H1 (cell line): ENCODE measurements around the gene RPS19. TPM values are rescaled to one million over a fixed set of nuclear protein-coding genes. Genes with fewer than 3 reads are reported as not detected.

Source experiments
- CTCF ChIA-PET: fragments of 300-600 bp; sonication (Branson Sonifier 250); formaldehyde crosslinking; loops from one replicate; lab custom pipeline; 2021; ENCODE audit not compliant: partially characterized antibody; lab: Charles Lee
- POLR2A ChIA-PET: fragments of 300-600 bp; sonication (Branson Sonifier 250); formaldehyde crosslinking; loops from one replicate; lab custom pipeline; 2021; ENCODE audit warnings: inconsistent platforms; ENCODE audit not compliant: partially characterized antibody; lab: Charles Lee
- DNase-seq, 2 experiments: peaks; one replicate each; pipeline versions ENCODE4 v3.0.0 to v3.0.0-alpha.2; 2010 to 2022; ENCODE audit warnings: low spot score in 2 of 2, low read depth in 1 of 2, mixed read lengths in 1 of 2
- FAIRE-seq: peaks from 2 replicates; lab custom pipeline; 2011; peaks lifted over from hg19 to GRCh38; lab: Jason Lieb, UNC
- H2AFZ ChIP-seq: 2 replicates; pipeline ENCODE4 v1.8.1; 2012; ENCODE audit warnings: low read length, inconsistent platforms
- H2AK5ac ChIP-seq: 2 replicates; pipeline ENCODE4 v1.6.1; 2013; ENCODE audit warnings: low read depth, low read length
- H2BK120ac ChIP-seq: replicated peaks from 2 replicates; pipeline ENCODE3; 2013; ENCODE audit warnings: low read depth, low read length, inconsistent platforms
- H2BK12ac ChIP-seq: 2 replicates; pipeline ENCODE4 v1.6.1; 2013; ENCODE audit warnings: low read depth, low read length
- H2BK15ac ChIP-seq: 2 replicates; pipeline ENCODE4 v1.6.1; 2013; ENCODE audit warnings: low read length
- H2BK20ac ChIP-seq: 2 replicates; pipeline ENCODE4 v1.6.1; 2013; ENCODE audit warnings: low read length
- H2BK5ac ChIP-seq: 2 replicates; pipeline ENCODE4 v1.6.1; 2013; ENCODE audit warnings: low read depth, low read length
- H3K14ac ChIP-seq: 2 replicates; pipeline ENCODE4 v1.6.1; 2013; ENCODE audit warnings: inconsistent platforms; ENCODE audit not compliant: insufficient read length
- H3K18ac ChIP-seq: 2 replicates; pipeline ENCODE4 v1.6.1; 2013; ENCODE audit warnings: low read length; ENCODE audit errors: extremely low read depth
- H3K23ac ChIP-seq: 2 replicates; pipeline ENCODE4 v1.6.1; 2013; ENCODE audit warnings: inconsistent platforms; ENCODE audit not compliant: insufficient read length
- H3K23me2 ChIP-seq: 2 replicates; pipeline ENCODE4 v1.6.1; 2013; ENCODE audit warnings: low read depth, low read length
- H3K27ac ChIP-seq: 2 replicates; pipeline ENCODE4 v1.6.1; 2011; ENCODE audit warnings: low read depth, low read length, inconsistent platforms
- H3K27me3 ChIP-seq, 4 experiments: replicated peaks in 1 of 4; 1 replicate in 1 of 4; 2 replicates in 3 of 4; pipeline versions ENCODE4 v1.6.1 to v1.8.1; 2011 to 2013; ENCODE audit warnings: low read length in 3 of 4, mild to moderate bottlenecking in 3 of 4, inconsistent platforms in 2 of 4, mixed read lengths in 2 of 4, moderate library complexity in 1 of 4; ENCODE audit not compliant: control insufficient read depth in 3 of 4, insufficient read depth in 3 of 4; ENCODE audit errors: extremely low read depth in 1 of 4
- H3K36me3 ChIP-seq, 4 experiments: 2 replicates each; pipeline versions ENCODE4 v1.6.1 to v1.8.1; 2011 to 2013; ENCODE audit warnings: mild to moderate bottlenecking in 4 of 4, low read length in 3 of 4, moderate library complexity in 2 of 4, control low read depth in 1 of 4, inconsistent platforms in 1 of 4; ENCODE audit not compliant: insufficient read depth in 4 of 4, control insufficient read depth in 2 of 4
- H3K4ac ChIP-seq: replicated peaks from 2 replicates; pipeline ENCODE3; 2013; ENCODE audit warnings: low read length, low read depth, mixed read lengths, inconsistent platforms; ENCODE audit not compliant: insufficient read length
- H3K4me1 ChIP-seq, 4 experiments: replicated peaks in 1 of 4; 1 replicate in 1 of 4; 2 replicates in 3 of 4; pipeline versions ENCODE4 v1.6.1 to v1.8.1; 2011 to 2013; ENCODE audit warnings: low read length in 3 of 4, inconsistent platforms in 2 of 4, mixed read lengths in 1 of 4; ENCODE audit not compliant: insufficient read depth in 4 of 4, control insufficient read depth in 3 of 4
- H3K4me2 ChIP-seq, 2 experiments: 2 replicates each; pipeline versions ENCODE4 v1.6.1 to v1.8.1; 2011 to 2013; ENCODE audit warnings: low read depth in 2 of 2, low read length in 2 of 2, control low read depth in 1 of 2, inconsistent platforms in 1 of 2, mild to moderate bottlenecking in 1 of 2; ENCODE audit not compliant: insufficient read depth in 1 of 2
- H3K4me3 ChIP-seq, 4 experiments: fragments of 200-600, 300-600 bp in 1 of 4; sonication (generic), shearing (Covaris generic), sonication (Bioruptor Twin) in 1 of 4; 2 replicates each; pipeline versions ENCODE4 v1.5.1 to v1.8.1; 2011 to 2016; ENCODE audit warnings: low read length in 4 of 4, low read depth in 3 of 4, control low read depth in 2 of 4, inconsistent platforms in 2 of 4, mild to moderate bottlenecking in 2 of 4, mixed read lengths in 1 of 4, moderate library complexity in 1 of 4; ENCODE audit not compliant: insufficient read depth in 2 of 4; ENCODE audit errors: extremely low read depth in 1 of 4
- H3K56ac ChIP-seq: replicated peaks from 2 replicates; pipeline ENCODE3; 2013; ENCODE audit warnings: low read depth, mild to moderate bottlenecking, mixed read lengths, low read length, inconsistent platforms; ENCODE audit not compliant: insufficient read length
- H3K79me1 ChIP-seq: 2 replicates; pipeline ENCODE4 v1.6.1; 2013; ENCODE audit warnings: low read depth, low read length, control low read depth
- H3K79me2 ChIP-seq, 2 experiments: 2 replicates each; pipeline versions ENCODE4 v1.6.1 to v1.8.1; 2012 to 2013; ENCODE audit warnings: low read length in 2 of 2, mild to moderate bottlenecking in 2 of 2, inconsistent platforms in 1 of 2; ENCODE audit not compliant: insufficient read depth in 2 of 2, control insufficient read depth in 1 of 2
- H3K9ac ChIP-seq, 4 experiments: replicated peaks in 1 of 4; 1 replicate in 1 of 4; 2 replicates in 3 of 4; pipeline versions ENCODE4 v1.6.1 to v1.8.1; 2011 to 2013; ENCODE audit warnings: low read depth in 3 of 4, low read length in 3 of 4, control low read depth in 2 of 4, mild to moderate bottlenecking in 2 of 4, moderate library complexity in 2 of 4, inconsistent platforms in 1 of 4; ENCODE audit errors: extremely low read depth in 1 of 4
- H3K9me3 ChIP-seq, 2 experiments: 2 replicates each; pipeline versions ENCODE4 v1.6.1 to v1.8.1; 2012 to 2013; ENCODE audit warnings: mild to moderate bottlenecking in 2 of 2, moderate library complexity in 2 of 2, control low read depth in 1 of 2, inconsistent platforms in 1 of 2, low read depth in 1 of 2, low read length in 1 of 2, mixed read lengths in 1 of 2; ENCODE audit not compliant: insufficient read depth in 2 of 2
- H4K20me1 ChIP-seq, 2 experiments: replicated peaks in 1 of 2; 2 replicates each; pipeline versions ENCODE3 to v1.8.1; 2011 to 2013; ENCODE audit warnings: inconsistent platforms in 2 of 2, low read length in 2 of 2, mild to moderate bottlenecking in 1 of 2; ENCODE audit not compliant: insufficient read depth in 2 of 2, control insufficient read depth in 1 of 2
- H4K5ac ChIP-seq: 2 replicates; pipeline ENCODE4 v1.6.1; 2013; ENCODE audit warnings: low read length, low read depth, mixed read lengths, inconsistent platforms; ENCODE audit not compliant: insufficient read length
- H4K8ac ChIP-seq: 2 replicates; pipeline ENCODE4 v1.8.0; 2013; ENCODE audit warnings: mild to moderate bottlenecking, moderate library complexity, low read length, inconsistent platforms; ENCODE audit not compliant: insufficient read depth; ENCODE audit errors: extremely low read depth
- H4K91ac ChIP-seq: replicated peaks from 2 replicates; pipeline ENCODE3; 2013; ENCODE audit warnings: low read length, mixed read lengths, inconsistent platforms; ENCODE audit not compliant: insufficient read length
- EGR1 ChIP-seq: IDR thresholded peaks from 2 replicates; pipeline ENCODE4 v1.6.1; 2011; ENCODE audit warnings: low read depth, low read length, borderline replicate concordance
- KDM4A ChIP-seq: IDR thresholded peaks from one replicate; pipeline ENCODE4 v1.7.1; 2012; ENCODE audit warnings: low read depth, mild to moderate bottlenecking, moderate library complexity, low read length, inconsistent platforms; ENCODE audit not compliant: severe bottlenecking
- NRF1 ChIP-seq: IDR thresholded peaks from 2 replicates; pipeline ENCODE4 v1.6.1; 2011; ENCODE audit warnings: mild to moderate bottlenecking, low read depth, low read length, improper control_type of control experiment
- POLR2AphosphoS5 ChIP-seq: IDR thresholded peaks from 2 replicates; pipeline ENCODE4 v1.6.1; 2011; ENCODE audit warnings: low read depth, low read length
- RAD21 ChIP-seq, 2 experiments: IDR thresholded peaks in 1 of 2; conservative IDR thresholded peaks in 1 of 2; 2 replicates each; pipeline ENCODE4 v1.6.1; 2011; ENCODE audit warnings: low read depth in 2 of 2, low read length in 2 of 2, improper control_type of control experiment in 1 of 2, inconsistent platforms in 1 of 2, mild to moderate bottlenecking in 1 of 2, moderate library complexity in 1 of 2
- ZNF274 ChIP-seq: IDR thresholded peaks from 2 replicates; pipeline ENCODE4 v1.7.0; 2012; ENCODE audit warnings: low read length, borderline replicate concordance; ENCODE audit errors: extremely low read depth
- WGBS, 2 experiments: shearing (Covaris generic) in 1 of 2; methylation state at CpG; one replicate each; pipeline versions ENCODE4 v1.1.6 to v1.1.7; 2013 to 2015; ENCODE audit warnings: low lambda C conversion rate in 2 of 2, mixed read lengths in 2 of 2, inconsistent platforms in 1 of 2, low coverage in 1 of 2, missing lambda C conversion rate in 1 of 2; ENCODE audit not compliant: insufficient replicate concordance in 2 of 2, insufficient coverage in 1 of 2, insufficient read length in 1 of 2; ENCODE audit errors: extremely low coverage in 1 of 2, missing lambda C conversion rate in 1 of 2; 5-methylcytosine and 5-hydroxymethylcytosine counted together
- polyA plus RNA-seq, 7 experiments: library from polyadenylated mRNA; depleted of rRNA in 3 of 7; stranded (reverse) in 5 of 7; unstranded in 2 of 7; fragments of >200 nt in 5 of 7; fragments of 200-250 nt in 2 of 7; gene quantifications; 1 replicate in 5 of 7; 2 replicates in 1 of 7; 4 replicates in 1 of 7; pipeline versions ENCODE4 v1.2.1 to v1.2.3, GENCODE V29; 2011 to 2013; ENCODE audit warnings: missing spikeins in 2 of 7, mixed read lengths in 2 of 7
- total RNA-seq: library from RNA; stranded (reverse); fragmentation: NEBNext Ultra II Directional; extraction: Animal tissue kit (Norgen Biotek cat#: 25700); gene quantifications from 2 replicates; pipeline ENCODE4 v1.2.1, GENCODE V29; 2021
- TF ChIP-seq, protein P1 (sequence below), 3 experiments: IDR thresholded peaks; 1 replicate in 2 of 3; 2 replicates in 1 of 3; pipeline versions ENCODE4 v1.5.1 to v1.6.1; 2011; ENCODE audit warnings: low read length in 3 of 3, mild to moderate bottlenecking in 3 of 3, inconsistent platforms in 2 of 3, low read depth in 1 of 3, moderate library complexity in 1 of 3; ENCODE audit not compliant: insufficient read depth in 1 of 3; ENCODE audit errors: control extremely low read depth in 1 of 3
- TF ChIP-seq, protein P2 (sequence below): IDR thresholded peaks from 2 replicates; pipeline ENCODE4 v1.6.1; 2011; ENCODE audit warnings: low read depth, mild to moderate bottlenecking, low read length; ENCODE audit not compliant: insufficient read depth

RPS19 gene
- total and polyA plus RNA-seq, 2 of the 8 experiments (the other 6 are each of a cell fraction or from before 2014, with no cell fraction given), result 2,817 to 5,751 TPM

GRCh38 chr19:41901707-41902360 is 41.8 kb downstream of the RPS19 start:
- Histone ChIP-seq H3K4me2 (no peak overlapping the region), H4K91ac (no peak overlapping the region), H3K9ac (no peak overlapping the region), H2BK15ac (no peak overlapping the region), H3K23ac (no peak overlapping the region), H3K27me3 (no peaks in the 10 kb centered on the region), H2AFZ (no peak overlapping the region), H3K79me1 (no peaks in the 10 kb centered on the region), H3K56ac (no peak overlapping the region), H3K14ac (no peak overlapping the region), H2AK5ac (no peak overlapping the region), H3K79me2 (no peaks in the 10 kb centered on the region), H3K4ac (no peak overlapping the region), H2BK5ac (no peak overlapping the region), H2BK20ac (no peak overlapping the region), H3K18ac (no peak overlapping the region), H3K27ac (no peak overlapping the region), H4K20me1 (peaks cover 0 to 7% of the 10 kb centered on the region in 2 experiments), H2BK120ac (no peak overlapping the region), H4K8ac (no peak overlapping the region), H3K36me3 (peaks cover 6 to 17% (median 16%) of the 10 kb centered on the region in 4 experiments), H3K4me3 (no peak overlapping the region), H4K5ac (no peak overlapping the region), H3K4me1 (no peaks in the 10 kb centered on the region; a peak in 1 of 7 replicates), H2BK12ac (no peak overlapping the region), H3K9me3 (no peaks in the 10 kb centered on the region), H3K23me2 (peaks cover 2% of the 10 kb centered on the region; the same call in 1 of the 2 replicates)
- DNase-seq (no peak), FAIRE-seq (no peak)
- WGBS, 2 experiments, result 95% methylated on average over 17 of the region's 21 CpGs; no CpG with 5 or more reads in 1 of the 2 experiments
- ChIA-PET CTCF (interaction anchor here (0.7 to 2.7 kb wide), 16 partner anchors 10 to 453 kb away, joined by 3 to 12 read pairs (median 4); no protein-coding TSS in a partner anchor), POLR2A (interaction anchor here (0.8 to 13.1 kb wide), 3 partner anchors 10 to 34 kb away, joined by 4 to 167 read pairs (median 20); no protein-coding TSS in a partner anchor)
- TF ChIP-seq ZNF274 (no peak), KDM4A (no peak), RAD21 (IDR thresholded peaks at IDR 0.05 in 1 of 2, conservative IDR thresholded peaks at IDR 0.05 in 1 of 2; ENCODE audit: low read depth in 2 of 2, low read length in 2 of 2) (no peak), POLR2AphosphoS5 (no peak), NRF1 (no peak), EGR1 (no peak)
- TF ChIP-seq, protein P1, sequence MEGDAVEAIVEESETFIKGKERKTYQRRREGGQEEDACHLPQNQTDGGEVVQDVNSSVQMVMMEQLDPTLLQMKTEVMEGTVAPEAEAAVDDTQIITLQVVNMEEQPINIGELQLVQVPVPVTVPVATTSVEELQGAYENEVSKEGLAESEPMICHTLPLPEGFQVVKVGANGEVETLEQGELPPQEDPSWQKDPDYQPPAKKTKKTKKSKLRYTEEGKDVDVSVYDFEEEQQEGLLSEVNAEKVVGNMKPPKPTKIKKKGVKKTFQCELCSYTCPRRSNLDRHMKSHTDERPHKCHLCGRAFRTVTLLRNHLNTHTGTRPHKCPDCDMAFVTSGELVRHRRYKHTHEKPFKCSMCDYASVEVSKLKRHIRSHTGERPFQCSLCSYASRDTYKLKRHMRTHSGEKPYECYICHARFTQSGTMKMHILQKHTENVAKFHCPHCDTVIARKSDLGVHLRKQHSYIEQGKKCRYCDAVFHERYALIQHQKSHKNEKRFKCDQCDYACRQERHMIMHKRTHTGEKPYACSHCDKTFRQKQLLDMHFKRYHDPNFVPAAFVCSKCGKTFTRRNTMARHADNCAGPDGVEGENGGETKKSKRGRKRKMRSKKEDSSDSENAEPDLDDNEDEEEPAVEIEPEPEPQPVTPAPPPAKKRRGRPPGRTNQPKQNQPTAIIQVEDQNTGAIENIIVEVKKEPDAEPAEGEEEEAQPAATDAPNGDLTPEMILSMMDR (IDR thresholded peaks at IDR 0.05; ENCODE audit: control extremely low read depth in 1 of 3, insufficient read depth in 1 of 3, low read depth in 1 of 3, low read length in 3 of 3), result no peak
- TF ChIP-seq, protein P2, sequence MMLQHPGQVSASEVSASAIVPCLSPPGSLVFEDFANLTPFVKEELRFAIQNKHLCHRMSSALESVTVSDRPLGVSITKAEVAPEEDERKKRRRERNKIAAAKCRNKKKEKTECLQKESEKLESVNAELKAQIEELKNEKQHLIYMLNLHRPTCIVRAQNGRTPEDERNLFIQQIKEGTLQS, result no peak
